Ammon's horn (tissue), 1 donor: ENCODE data around the gene YDJC.
"Not testable (repeated sequence)": the region's sequence is repeated elsewhere in the genome, so short reads cannot be mapped to it uniquely, and the experiment has no call there.

ENCODE experiments used
- DNase-seq: peaks from one replicate; pipeline ENCODE4 v3.0.0-alpha.2; 2016; ENCODE audit warnings: low spot score

YDJC gene

DNA sequence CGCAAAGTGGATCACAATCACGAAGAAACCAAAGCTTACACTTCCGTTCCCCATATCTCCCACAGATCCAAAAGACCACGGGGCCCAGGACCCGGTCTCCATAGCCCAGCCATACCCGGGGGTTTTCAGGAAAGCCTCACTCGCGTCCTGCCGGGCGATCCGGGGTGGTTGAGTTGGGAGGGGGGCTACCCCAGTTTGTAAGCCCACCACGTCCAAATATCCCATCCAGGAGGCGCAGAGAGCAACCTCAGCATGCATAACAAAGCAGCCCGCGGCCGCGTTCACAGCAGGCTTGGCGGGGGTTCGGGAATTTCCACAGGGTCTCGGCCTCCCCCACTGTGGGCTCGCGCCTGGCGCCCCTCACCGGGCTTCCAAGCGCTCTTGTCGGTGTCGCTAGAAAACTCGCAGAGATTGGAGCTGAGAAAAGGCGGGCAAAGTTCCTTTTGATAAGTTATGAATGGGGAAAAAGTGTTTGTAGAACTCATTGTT lies 21.7 kb upstream of the YDJC start:
- DNase-seq = no peak

DNA sequence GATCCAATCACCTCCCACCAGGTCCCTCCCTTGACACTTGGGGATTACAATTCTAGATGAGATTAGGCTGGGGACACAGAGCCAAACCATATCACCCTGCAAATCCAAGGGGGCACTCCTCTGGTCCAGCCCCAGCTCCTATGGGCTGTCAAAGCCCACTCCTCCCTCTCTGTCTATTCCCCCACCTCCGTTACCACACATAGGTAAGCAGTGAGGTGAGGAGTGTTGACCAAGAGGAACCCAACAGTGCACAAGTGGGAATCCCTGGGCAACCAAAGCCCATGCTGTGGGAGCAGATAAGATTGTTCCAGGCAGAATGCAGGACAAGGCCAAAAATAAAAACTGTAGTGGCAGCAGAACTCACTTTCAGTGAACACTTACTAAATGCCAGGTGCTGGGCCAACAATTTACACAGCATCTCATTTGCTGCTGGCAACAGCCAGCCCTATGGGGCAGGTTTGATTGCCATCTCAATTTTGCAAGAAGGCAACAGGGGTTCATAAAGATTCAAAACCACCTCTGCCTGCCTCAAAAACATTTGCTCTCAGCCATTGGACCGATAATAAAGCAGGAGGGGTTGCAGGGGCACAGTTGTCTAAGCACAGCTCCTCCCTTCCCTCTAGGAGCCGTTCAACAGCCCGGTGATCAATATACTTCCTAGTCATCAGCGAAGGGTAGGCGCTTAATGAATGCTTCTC lies 21.1 kb upstream of the YDJC start:
- DNase-seq = no peak

DNA sequence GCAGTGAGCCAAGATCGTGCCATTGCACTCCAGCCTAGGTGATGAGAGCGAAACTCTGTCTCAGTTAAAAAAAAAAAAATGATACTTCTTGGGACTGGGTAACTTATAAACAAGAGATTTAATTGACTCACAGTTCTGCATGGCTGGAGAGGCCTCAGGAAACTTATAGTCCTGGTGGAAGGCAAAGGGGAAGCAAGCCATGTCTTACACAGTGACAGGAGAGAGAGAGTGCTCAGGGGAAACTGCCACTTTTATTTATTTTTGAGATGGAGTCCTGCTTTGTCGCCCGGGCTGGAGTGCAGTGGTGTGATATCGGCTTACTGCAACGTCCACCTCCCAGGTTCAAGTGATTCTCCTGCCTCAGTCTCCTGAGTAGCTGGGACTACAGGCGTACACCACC lies 20.5 kb upstream of the YDJC start:
- no peak for DNase-seq

DNA sequence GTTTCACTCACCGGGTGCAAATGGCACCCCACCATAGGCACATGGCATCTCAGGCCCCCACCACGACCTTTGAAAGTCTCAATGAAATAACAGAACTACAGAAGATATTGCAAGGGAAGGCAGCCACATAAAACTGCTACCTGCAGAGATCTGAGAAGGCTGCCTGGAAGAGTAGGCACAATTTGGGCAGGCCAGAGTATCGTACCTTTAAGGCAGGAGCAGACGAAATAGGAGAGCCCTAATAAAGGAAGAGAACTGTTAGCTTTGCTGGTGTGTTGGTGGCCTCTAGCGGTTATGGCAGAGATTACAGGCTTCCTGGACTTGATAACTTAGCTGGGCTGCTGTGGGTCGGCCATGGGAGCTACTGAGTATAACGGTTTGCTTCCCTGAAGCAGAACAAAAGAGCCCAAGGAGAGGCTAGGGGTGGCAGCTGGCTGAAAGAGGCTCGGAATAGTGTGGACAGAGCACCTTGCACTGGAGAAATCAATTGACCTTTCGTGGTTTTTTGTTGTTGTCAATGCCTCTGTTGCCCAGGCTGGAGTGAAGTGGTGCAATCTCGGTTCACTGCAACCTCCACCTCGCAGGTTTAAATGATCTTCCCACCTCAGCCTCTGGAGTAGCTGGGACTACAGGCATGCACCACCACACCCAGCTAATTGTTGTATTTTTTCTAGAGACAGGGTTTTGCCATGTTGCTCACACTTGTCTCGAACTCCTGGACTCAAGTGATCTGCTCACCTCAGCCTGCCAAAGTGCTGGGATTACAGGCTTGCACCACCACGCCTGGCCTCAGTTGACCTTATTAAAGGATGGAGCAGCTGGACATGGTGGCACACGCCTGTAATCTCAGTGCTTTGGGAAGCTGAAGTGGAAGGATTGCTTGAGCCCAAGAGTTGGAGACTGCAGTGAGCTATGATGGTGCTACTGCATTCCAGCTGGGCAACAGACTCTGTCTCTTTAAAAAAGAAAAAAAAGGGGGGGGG lies 17.1 kb upstream of the YDJC start:
- peak; percentile 88 for DNase-seq

DNA sequence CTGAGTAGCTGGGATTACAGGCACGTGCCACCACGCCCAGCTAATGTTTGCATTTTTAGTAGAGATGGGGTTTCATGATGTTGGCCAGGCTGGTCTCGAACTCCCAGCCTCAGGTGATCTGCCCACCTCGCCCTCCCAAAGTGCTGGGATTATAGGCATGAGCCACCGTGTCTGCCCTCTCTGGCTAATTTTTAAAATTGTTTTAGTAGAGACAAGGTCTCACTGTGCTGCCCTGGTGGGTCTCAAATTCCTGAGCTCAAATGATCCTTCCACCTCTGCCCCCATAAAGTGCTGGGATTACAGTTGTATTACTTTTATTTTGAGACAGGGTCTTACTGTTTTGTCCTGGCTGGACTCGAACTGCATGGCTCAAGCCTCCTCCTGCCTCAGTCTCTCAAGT lies 15.7 kb upstream of the YDJC start:
- DNase-seq = not testable (repeated sequence)

- no peak for DNase-seq
Measured at GRCh38 chr22:21643533-21644357, 13.9 kb upstream of the YDJC start.

GRCh38 chr22:21642584-21643448 lies 13.0 kb upstream of the YDJC start:
- no peak for DNase-seq

DNA sequence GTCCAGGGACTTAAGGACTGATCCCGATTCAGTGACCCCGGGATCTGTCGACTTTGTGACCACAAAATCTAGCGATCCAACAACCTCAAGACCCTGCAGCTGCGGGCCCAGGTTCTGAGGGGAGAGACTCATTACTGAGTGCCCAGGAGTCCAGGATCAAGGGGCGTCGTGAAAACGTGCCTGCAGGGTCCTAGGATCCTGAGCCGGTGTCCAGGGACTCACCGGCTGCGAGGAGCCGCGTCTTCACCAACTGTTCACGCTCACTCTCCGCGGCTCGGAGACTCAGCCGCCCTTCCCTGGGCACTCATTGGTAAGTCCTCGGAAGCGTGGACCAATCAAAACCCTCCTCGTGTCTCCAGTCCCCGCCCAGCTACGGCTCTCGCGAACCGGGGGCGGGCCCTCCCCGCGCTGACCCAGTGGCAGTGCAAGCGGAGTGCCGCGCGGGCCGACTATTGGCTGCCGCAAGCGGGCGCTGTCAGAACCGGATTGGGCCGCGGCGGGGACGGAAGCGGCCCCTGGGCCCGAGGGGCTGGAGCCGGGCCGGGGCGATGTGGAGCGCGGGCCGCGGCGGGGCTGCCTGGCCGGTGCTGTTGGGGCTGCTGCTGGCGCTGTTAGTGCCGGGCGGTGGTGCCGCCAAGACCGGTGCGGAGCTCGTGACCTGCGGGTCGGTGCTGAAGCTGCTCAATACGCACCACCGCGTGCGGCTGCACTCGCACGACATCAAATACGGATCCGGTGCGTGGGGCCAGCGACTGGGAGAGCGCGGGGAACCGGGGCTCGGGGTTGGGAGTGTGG lies 12.2 kb upstream of the YDJC start, which contains the start of gene SDF2L1:
TSS of gene SDF2L1 (plus strand) at position 514 of the 795 bp plus-strand sequence. CDS start at position 549, 35 bp downstream.
- peak; percentile 99 for DNase-seq

GRCh38 chr22:21641417-21641788 lies 11.6 kb upstream of the YDJC start:
- peak; percentile 62 for DNase-seq

DNA sequence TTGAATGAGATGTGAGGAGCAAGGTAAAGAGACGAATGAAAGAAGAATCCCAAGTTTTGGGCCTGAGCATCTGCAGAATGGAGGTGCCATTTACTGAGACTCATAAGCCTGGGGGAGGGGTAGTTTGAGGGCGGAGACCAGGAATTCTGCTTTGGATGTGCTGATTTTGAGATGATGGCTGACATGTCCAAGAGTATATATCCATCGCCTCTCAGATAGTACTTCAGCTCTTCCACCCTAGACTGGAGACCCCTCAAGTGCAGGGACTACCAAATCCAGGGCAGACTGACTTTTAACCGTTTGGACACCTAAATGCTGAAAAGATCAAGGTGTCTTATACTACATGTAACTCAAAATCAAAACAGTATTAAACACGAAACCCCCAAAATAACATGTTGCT lies 11.0 kb upstream of the YDJC start:
- DNase-seq = no peak

DNA sequence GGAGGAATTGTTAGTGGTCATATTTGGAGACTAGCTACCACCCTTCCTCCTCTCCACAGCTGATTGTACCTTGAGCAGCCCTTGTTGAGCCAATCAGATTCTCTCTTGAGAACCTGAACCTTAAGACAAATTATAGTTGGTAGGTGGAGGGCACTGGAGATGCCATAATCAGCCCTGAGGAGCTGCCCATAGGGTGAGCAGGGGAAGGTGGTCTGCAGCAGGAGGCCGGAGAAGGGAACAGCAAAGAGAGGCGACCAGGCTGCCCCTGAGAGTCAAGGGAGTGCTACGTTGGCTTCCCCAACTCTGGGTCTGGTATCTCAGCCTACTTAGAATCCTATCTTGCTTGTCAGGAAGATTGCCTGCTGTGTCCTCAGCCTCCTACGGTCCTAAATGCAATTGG lies 9.5 kb upstream of the YDJC start:
- no peak for DNase-seq

- not testable (repeated sequence) for DNase-seq
Measured at GRCh38 chr22:21637450-21637849, 7.6 kb upstream of the YDJC start.

- DNase-seq = no peak
Measured at GRCh38 chr22:21636629-21637218, 6.9 kb upstream of the YDJC start.

DNA sequence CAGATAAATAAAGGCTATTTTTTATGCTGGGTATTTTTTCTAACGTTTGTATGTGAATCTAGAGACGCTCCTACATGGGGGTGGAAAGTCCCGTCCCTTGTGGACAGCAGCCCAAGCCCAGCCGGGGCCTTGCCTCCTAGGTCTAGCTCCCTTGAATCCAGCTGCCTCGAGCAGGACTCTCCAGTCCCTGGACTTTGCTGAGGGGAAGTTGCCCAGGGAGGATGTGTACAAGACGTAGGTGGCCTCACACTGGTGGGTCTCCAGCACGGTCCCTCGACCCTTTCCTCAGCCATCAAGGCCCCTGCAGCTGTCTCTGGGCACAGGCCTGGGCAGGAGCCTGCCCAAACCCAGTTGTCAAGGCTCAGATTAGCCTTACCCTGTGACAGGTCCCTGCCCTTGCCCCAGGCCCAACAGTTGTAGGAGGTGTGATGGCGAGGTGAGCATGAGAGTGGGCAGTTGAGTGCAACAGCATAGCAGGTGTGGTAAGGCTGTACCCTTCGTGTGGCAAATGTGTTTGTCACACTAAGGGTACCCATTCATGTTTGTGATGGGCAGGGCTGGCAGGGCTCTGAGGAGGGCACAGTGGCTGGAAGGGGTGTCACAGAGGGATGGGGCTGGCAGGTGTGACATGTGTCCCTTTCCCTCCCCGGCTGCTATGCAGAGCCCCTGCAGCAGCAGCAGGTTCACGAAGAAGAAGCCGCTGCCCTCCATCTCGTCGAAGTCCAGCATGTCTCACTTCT lies 6.1 kb upstream of the YDJC start:
- no peak for DNase-seq

DNA sequence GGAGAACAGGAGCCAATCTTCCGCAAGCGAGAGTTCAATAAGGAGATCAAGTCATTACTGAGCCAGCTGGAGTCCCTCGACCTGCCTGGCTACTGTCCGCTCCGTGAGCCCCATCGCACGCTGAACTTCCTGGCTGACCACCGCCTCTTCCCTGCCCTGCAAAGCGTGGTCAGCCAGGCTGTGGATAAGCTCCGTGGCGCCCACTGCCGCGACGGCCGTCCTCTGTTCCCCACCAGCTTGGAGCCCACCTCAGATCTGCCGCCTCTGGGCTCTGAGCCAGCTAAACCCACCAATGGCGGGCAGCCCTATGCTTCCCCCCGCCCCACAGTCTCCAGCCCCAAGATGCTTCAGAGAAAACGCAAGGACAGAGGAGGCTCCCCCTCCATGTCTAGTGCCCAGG lies 5.0 kb upstream of the YDJC start:
- DNase-seq = no peak

DNA sequence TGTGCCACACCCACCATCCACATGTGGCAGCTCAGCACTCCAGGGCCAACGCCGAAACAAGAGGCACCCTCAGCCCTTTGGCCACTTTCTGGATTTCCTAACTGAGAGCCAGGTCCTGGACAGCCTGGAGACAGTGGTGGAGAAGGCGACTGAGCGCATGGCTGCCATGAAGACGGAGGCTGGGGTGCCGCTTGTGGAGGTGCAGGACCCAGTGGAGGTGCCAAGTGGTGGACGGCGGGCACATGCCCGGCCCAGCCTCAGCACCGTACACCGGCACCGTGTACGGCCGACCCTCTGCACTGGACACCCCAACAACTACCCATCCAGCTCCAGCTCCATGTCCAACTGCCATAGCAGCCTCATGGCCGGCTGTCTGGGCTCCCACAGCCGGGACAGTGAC lies 4.3 kb upstream of the YDJC start:
- DNase-seq = no peak

- DNase-seq = no peak
Measured at GRCh38 chr22:21633481-21633880, 3.7 kb upstream of the YDJC start.

GRCh38 chr22:21632931-21633330 lies 3.1 kb upstream of the YDJC start:
- DNase-seq = no peak

- no peak for DNase-seq
Measured at GRCh38 chr22:21632237-21632895, 2.5 kb upstream of the YDJC start, which contains the start of gene CCDC116. Gene CCDC116, plus strand, starts transcription at chr22:21632760. Its CDS starts 422 bp downstream, at chr22:21633182.
